CD4-positive, alpha-beta T cell treated with Interleukin-1 beta for 1 hour (primary cell): ENCODE measurements around the gene TENT5C.
A peak's percentile ranks its signal among the peaks of the same experiment; 100 is the strongest.

Experiments used
- DNase-seq, 2 donors: peaks; one replicate each; pipeline ENCODE4 v3.0.0-alpha.2; 2020 to 2022

TENT5C gene

GRCh38 chr1:117605774-117606648 lies at the start of gene TENT5C:
Gene TENT5C, plus strand, starts transcription at chr1:117606048. Its CDS starts 16,821 bp downstream, at chr1:117622869.
- peak; percentile 99 for DNase-seq

GRCh38 chr1:117556341-117556740 lies 49.5 kb upstream of the TENT5C start:
- no peak for DNase-seq

- DNase-seq = no peak
Measured at GRCh38 chr1:117556976-117557375, 48.9 kb upstream of the TENT5C start.

- peak in 1 of 2 donors; percentile 20 for DNase-seq
Measured at GRCh38 chr1:117558451-117558850, 47.4 kb upstream of the TENT5C start.

- no peak for DNase-seq
Measured at GRCh38 chr1:117559139-117559538, 46.7 kb upstream of the TENT5C start.

- no peak for DNase-seq
Measured at GRCh38 chr1:117559985-117560384, 45.9 kb upstream of the TENT5C start.

- DNase-seq = no peak
Measured at GRCh38 chr1:117561071-117561470, 44.8 kb upstream of the TENT5C start.

- DNase-seq = no peak
Measured at GRCh38 chr1:117561551-117561950, 44.3 kb upstream of the TENT5C start.

GRCh38 chr1:117562581-117563491 lies 43.0 kb upstream of the TENT5C start:
- no peak for DNase-seq

- no peak for DNase-seq
Measured at GRCh38 chr1:117563492-117563875, 42.4 kb upstream of the TENT5C start.

- no peak for DNase-seq
Measured at GRCh38 chr1:117564227-117565075, 41.4 kb upstream of the TENT5C start.

- no peak for DNase-seq
Measured at GRCh38 chr1:117565076-117565556, 40.7 kb upstream of the TENT5C start.

GRCh38 chr1:117565745-117566455 lies 39.9 kb upstream of the TENT5C start:
- DNase-seq = no peak

- no peak for DNase-seq
Measured at GRCh38 chr1:117566556-117566955, 39.3 kb upstream of the TENT5C start.

GRCh38 chr1:117567435-117567834 lies 38.4 kb upstream of the TENT5C start:
- no peak for DNase-seq

- no peak for DNase-seq
Measured at GRCh38 chr1:117567976-117568375, 37.9 kb upstream of the TENT5C start.

GRCh38 chr1:117568999-117569398 lies 36.8 kb upstream of the TENT5C start:
- no peak for DNase-seq

- no peak for DNase-seq
Measured at GRCh38 chr1:117569856-117570255, 36.0 kb upstream of the TENT5C start.

- DNase-seq = no peak
Measured at GRCh38 chr1:117570988-117571409, 34.8 kb upstream of the TENT5C start.

- no peak for DNase-seq
Measured at GRCh38 chr1:117571496-117571895, 34.4 kb upstream of the TENT5C start.

GRCh38 chr1:117572546-117572945 lies 33.3 kb upstream of the TENT5C start:
- DNase-seq = peak; percentile 31 to 55
